PC-3 (cell line): ENCODE results near the gene HIVEP3. TPM values are rescaled to one million over a fixed set of nuclear protein-coding genes. Genes with fewer than 3 reads are reported as not detected.

Source experiments
- ATAC-seq: fragments of 200-7000 bp; cut with Tn5 transposase; 2 replicates; pipeline ENCODE4 v1.9.1; 2020; ENCODE audit warnings: mild to moderate bottlenecking, moderate library complexity
- BruUV-seq: library from RNA; stranded (reverse); fragments of 400-500 nt; replicated peaks from 2 replicates; lab custom pipeline; 2021; lab: Mats Ljungman, UMichigan
- CTCF ChIA-PET: fragments of 300-600 bp; sonication (Branson Sonifier 250); formaldehyde crosslinking; loops from one replicate; lab custom pipeline; 2022; ENCODE audit warnings: antibody characterized with exemption; lab: Charles Lee
- POLR2A ChIA-PET: fragments of 300-600 bp; sonication (Branson Sonifier 250); formaldehyde crosslinking; loops from one replicate; lab custom pipeline; 2022; ENCODE audit warnings: antibody characterized with exemption; ENCODE audit not compliant: unreplicated experiment; lab: Charles Lee
- DNase-seq: peaks from one replicate; pipeline ENCODE4 v3.0.0-alpha.2; 2015
- H2AFZ ChIP-seq: fragments of 300-600 bp; sonication (generic); 2 replicates; pipeline ENCODE4 v1.6.0; 2016; ENCODE audit warnings: antibody characterized with exemption, low read length
- H3F3A ChIP-seq: fragments of 300-600 bp; sonication (generic); one replicate; pipeline ENCODE4 v1.6.0; 2017; ENCODE audit warnings: antibody characterized with exemption, low read length, control low read depth, mild to moderate bottlenecking; ENCODE audit not compliant: unreplicated experiment
- H3K27ac ChIP-seq: fragments of 300-600 bp; sonication (generic); 2 replicates; pipeline ENCODE4 v1.5.1; 2016; ENCODE audit warnings: mild to moderate bottlenecking, low read length
- H3K27me3 ChIP-seq: fragments of 300-600 bp; sonication (generic); 2 replicates; pipeline ENCODE4 v1.6.1; 2016; ENCODE audit warnings: low read length, mixed read lengths
- H3K36me3 ChIP-seq: fragments of 300-600 bp; sonication (generic); 2 replicates; pipeline ENCODE4 v1.6.1; 2016; ENCODE audit warnings: low read depth, mixed run types, low read length, mixed read lengths
- H3K4me1 ChIP-seq: fragments of 300-600 bp; sonication (generic); 2 replicates; pipeline ENCODE4 v1.5.1; 2016; ENCODE audit warnings: low read length; ENCODE audit not compliant: insufficient read depth
- H3K4me2 ChIP-seq: fragments of 300-600 bp; sonication (generic); 2 replicates; pipeline ENCODE4 v1.6.0; 2016; ENCODE audit warnings: low read length
- H3K4me3 ChIP-seq: fragments of 300-600 bp; sonication (generic); 2 replicates; pipeline ENCODE4 v1.5.1; 2016; ENCODE audit warnings: mild to moderate bottlenecking, low read length, mixed read lengths
- H3K79me2 ChIP-seq: fragments of 300-600 bp; sonication (generic); 2 replicates; pipeline ENCODE4 v1.6.1; 2017; ENCODE audit warnings: low read length, mixed read lengths
- H3K9ac ChIP-seq: fragments of 300-600 bp; sonication (generic); 2 replicates; pipeline ENCODE4 v1.6.0; 2016; ENCODE audit warnings: mild to moderate bottlenecking, low read length
- H3K9me2 ChIP-seq: fragments of 300-600 bp; sonication (generic); replicated peaks from 2 replicates; pipeline ENCODE4 v1.6.1; 2016; ENCODE audit warnings: mixed run types, low read length, mixed read lengths
- H3K9me3 ChIP-seq: fragments of 300-600 bp; sonication (generic); 2 replicates; pipeline ENCODE4 v1.6.1; 2016; ENCODE audit warnings: low read length, mixed read lengths
- H4K20me1 ChIP-seq: fragments of 300-600 bp; sonication (generic); 2 replicates; pipeline ENCODE4 v1.6.1; 2016; ENCODE audit warnings: low read length, mixed read lengths
- CTCF ChIP-seq: fragments of 300-600 bp; sonication (generic); conservative IDR thresholded peaks from 2 replicates; pipeline ENCODE4 v1.5.1; 2017; ENCODE audit warnings: antibody characterized with exemption, low read depth, mild to moderate bottlenecking, low read length
- EZH2 ChIP-seq: fragments of 300-600 bp; sonication (generic); IDR thresholded peaks from one replicate; pipeline ENCODE4 v1.6.1; 2017; ENCODE audit warnings: antibody characterized with exemption, mild to moderate bottlenecking, low read length; ENCODE audit not compliant: unreplicated experiment
- EZH2phosphoT487 ChIP-seq: fragments of 300-600 bp; sonication (generic); IDR thresholded peaks from 2 replicates; pipeline ENCODE4 v1.6.1; 2018; ENCODE audit warnings: mild to moderate bottlenecking, antibody characterized with exemption, low read length, borderline replicate concordance
- intact Hi-C: fragments of 100-400 bp; cut with micrococcal nuclease; formaldehyde crosslinking; loops from 2 replicates; pipeline ENCODE4 v1.9.0; 2023
- total RNA-seq: library from RNA; depleted of rRNA; stranded (reverse); fragments of >200 nt; gene quantifications from 2 replicates; pipeline ENCODE4 v1.2.3, GENCODE V29; 2014

The HIVEP3 gene
- total RNA-seq, 1 experiment from 2014 or later, result 9.8 TPM

DNA sequence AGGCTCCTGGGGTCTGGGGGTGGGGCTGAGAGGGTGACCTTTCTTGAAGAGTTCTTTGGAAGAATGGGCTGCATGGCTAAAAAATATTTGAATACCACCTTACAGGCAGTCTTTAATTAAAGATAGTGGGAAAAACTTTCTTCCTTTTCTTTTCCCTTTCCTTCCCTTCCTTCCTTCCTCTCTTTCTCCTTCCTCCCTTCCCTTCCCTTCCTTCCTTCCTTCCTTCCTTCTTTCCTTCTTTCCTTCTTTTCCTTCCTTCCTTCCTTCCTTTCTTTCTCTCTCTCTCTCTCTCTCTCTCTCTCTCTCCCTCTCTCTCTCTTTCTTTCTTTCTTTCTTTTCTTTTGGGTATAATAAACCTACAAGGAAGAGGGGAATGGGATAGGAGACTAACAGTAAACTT is 356.4 kb downstream of the HIVEP3 start:
- BruUV-seq, result no TSS peak
- POLR2A ChIA-PET, result no interaction called here
- H3K79me2 ChIP-seq, result no peaks in the 10 kb centered on the region
- intact Hi-C loops, result no loop called here
- no peak for DNase-seq
- no peak for ATAC-seq
- H2AFZ ChIP-seq, result no peak overlapping the region
- no peaks in the 10 kb centered on the region for H3K9me2 ChIP-seq
- H3K4me2 ChIP-seq, result no peak overlapping the region
- H3F3A ChIP-seq, result no peaks in the 10 kb centered on the region
- H4K20me1 ChIP-seq, result no peaks in the 10 kb centered on the region
- TF ChIP-seq EZH2phosphoT487, result no peak
- TF ChIP-seq EZH2, result no peak
- TF ChIP-seq CTCF, result no peak
- CTCF ChIA-PET, result no interaction called here
- no peaks in the 10 kb centered on the region for H3K27me3 ChIP-seq
- no peak overlapping the region for H3K27ac ChIP-seq
- no peaks in the 10 kb centered on the region for H3K36me3 ChIP-seq
- H3K4me3 ChIP-seq, result no peak overlapping the region
- H3K9me3 ChIP-seq, result no peaks in the 10 kb centered on the region
- H3K9ac ChIP-seq, result no peak overlapping the region
- H3K4me1 ChIP-seq, result no peaks in the 10 kb centered on the region

DNA sequence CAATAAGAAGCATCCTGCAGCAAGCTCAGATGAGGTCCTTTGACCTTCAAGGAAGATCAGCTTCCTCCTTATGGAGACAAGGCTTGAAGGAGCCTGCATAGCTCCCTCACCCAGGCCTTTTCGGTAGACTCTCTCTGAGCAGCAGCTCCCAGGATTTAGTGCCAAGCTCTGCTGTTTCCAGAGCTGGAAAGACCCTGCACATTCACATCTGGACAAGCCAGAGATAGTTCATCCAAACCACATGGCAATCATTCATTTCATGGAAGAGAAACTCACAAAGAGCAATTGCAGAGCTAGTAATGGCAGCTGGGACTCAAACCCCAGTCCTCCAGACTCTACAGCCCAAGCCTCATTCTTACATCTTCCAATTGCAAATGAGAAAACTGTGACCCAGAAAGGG is 357.8 kb downstream of the HIVEP3 start:
- no peak for TF ChIP-seq CTCF
- no peak for TF ChIP-seq EZH2
- TF ChIP-seq EZH2phosphoT487, result no peak
- no peak for ATAC-seq
- no peaks in the 10 kb centered on the region for H3K79me2 ChIP-seq
- no TSS peak for BruUV-seq
- intact Hi-C loops, result no loop called here
- ChIA-PET CTCF (no interaction called here), POLR2A (no interaction called here)
- no peak overlapping the region for H2AFZ ChIP-seq
- no peaks in the 10 kb centered on the region for H4K20me1 ChIP-seq
- H3K4me2 ChIP-seq, result no peak overlapping the region
- no peaks in the 10 kb centered on the region for H3F3A ChIP-seq
- H3K27ac ChIP-seq, result no peak overlapping the region
- no peaks in the 10 kb centered on the region for H3K9me3 ChIP-seq
- H3K9me2 ChIP-seq, result no peaks in the 10 kb centered on the region
- H3K4me3 ChIP-seq, result no peak overlapping the region
- H3K4me1 ChIP-seq, result no peaks in the 10 kb centered on the region
- no peak for DNase-seq
- no peak overlapping the region for H3K9ac ChIP-seq
- H3K27me3 ChIP-seq, result no peaks in the 10 kb centered on the region
- H3K36me3 ChIP-seq, result no peaks in the 10 kb centered on the region

GRCh38 chr1:41560496-41560895 is 358.2 kb downstream of the HIVEP3 start:
- DNase-seq (no peak), ATAC-seq (no peak)
- ChIA-PET CTCF (no interaction called here), POLR2A (no interaction called here)
- TF ChIP-seq EZH2 (no peak), EZH2phosphoT487 (no peak)
- Histone ChIP-seq H3K4me3 (no peak overlapping the region), H3K27ac (no peak overlapping the region), H3K4me1 (no peaks in the 10 kb centered on the region), H4K20me1 (no peaks in the 10 kb centered on the region), H2AFZ (no peak overlapping the region), H3K4me2 (no peak overlapping the region), H3K36me3 (no peaks in the 10 kb centered on the region), H3F3A (no peaks in the 10 kb centered on the region), H3K9me3 (no peaks in the 10 kb centered on the region), H3K27me3 (no peaks in the 10 kb centered on the region), H3K9me2 (no peaks in the 10 kb centered on the region), H3K79me2 (no peaks in the 10 kb centered on the region), H3K9ac (no peak overlapping the region)
- intact Hi-C loops, result no loop called here
- no TSS peak for BruUV-seq
